Activated naive CD4-positive, alpha-beta T cell (primary cell): ENCODE results near the gene RPL9.
"Not testable (repeated sequence)": the region's sequence is repeated elsewhere in the genome, so short reads cannot be mapped to it uniquely, and the experiment has no call there.

ENCODE experiments used
- DNase-seq, 4 experiments: peaks; one replicate each; lab custom pipeline; 2025; lab: John Stamatoyannopoulos, UW

Gene RPL9

GRCh38 chr4:39426728-39427127 is 32.0 kb downstream of the RPL9 start:
- no peak for DNase-seq

DNA sequence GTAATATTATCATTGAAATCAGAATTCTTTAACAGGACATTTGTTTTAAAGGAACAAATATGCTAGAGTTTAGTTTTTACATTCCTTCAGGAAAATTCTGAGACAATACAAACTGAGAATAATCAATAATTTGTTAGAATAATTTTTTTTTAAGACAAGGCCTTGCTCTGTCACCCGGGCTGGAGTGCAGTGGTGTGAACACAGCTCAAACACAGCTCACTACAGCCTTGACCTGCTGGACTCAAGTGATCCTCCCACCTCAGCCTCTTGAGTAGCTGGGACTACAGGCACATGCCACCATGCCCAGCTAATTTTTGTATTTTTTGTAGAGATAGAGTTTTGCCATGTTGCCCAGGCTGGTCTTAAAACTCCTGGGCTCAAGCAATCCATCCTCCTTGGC is 33.4 kb downstream of the RPL9 start:
- not testable (repeated sequence) for DNase-seq

- no peak for DNase-seq
Measured at GRCh38 chr4:39422247-39422646, 36.5 kb downstream of the RPL9 start.

GRCh38 chr4:39415678-39416283 is 42.9 kb downstream of the RPL9 start:
- no peak for DNase-seq

GRCh38 chr4:39411561-39411960 is 47.2 kb downstream of the RPL9 start:
- DNase-seq: not testable (repeated sequence)

- no peak for DNase-seq
Measured at GRCh38 chr4:39410415-39410814, 48.3 kb downstream of the RPL9 start.

DNA sequence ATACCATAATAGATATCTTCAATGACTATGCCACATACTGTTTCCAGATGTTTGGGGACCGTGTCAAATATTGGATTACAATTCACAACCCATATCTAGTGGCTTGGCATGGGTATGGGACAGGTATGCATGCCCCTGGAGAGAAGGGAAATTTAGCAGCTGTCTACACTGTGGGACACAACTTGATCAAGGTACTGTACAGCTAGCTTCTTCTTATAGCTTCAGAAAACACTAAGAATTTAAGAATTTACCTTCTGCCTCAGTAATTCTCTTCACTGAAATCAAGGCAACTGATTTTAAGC is 51.2 kb downstream of the RPL9 start:
- DNase-seq: no peak

DNA sequence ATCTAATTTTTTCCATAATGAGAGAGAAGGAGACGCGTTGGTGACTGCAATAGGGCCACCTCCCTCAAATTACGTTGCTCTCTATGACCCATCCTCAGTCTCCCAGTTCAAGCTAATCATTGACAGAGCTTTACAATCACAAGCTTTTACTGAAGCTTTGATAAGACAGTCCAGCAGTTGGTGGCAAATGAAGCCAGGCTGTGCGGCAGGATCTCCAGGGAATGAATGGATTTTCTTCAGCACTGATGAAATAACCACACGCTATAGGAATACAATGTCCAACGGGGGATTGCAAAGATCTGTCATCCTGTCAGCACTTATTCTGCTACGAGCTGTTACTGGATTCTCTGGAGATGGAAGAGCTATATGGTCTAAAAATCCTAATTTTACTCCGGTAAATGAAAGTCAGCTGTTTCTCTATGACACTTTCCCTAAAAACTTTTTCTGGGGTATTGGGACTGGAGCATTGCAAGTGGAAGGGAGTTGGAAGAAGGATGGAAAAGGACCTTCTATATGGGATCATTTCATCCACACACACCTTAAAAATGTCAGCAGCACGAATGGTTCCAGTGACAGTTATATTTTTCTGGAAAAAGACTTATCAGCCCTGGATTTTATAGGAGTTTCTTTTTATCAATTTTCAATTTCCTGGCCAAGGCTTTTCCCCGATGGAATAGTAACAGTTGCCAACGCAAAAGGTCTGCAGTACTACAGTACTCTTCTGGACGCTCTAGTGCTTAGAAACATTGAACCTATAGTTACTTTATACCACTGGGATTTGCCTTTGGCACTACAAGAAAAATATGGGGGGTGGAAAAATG is 51.7 kb downstream of the RPL9 start, which contains the start of gene KLB:
Gene KLB (plus strand): TSS at position 168 of the 821 bp plus-strand sequence. CDS start 20 bp downstream, at position 188.
- DNase-seq: no peak
